Chondrocyte (in vitro differentiated cells): ENCODE data around the gene SCN8A. TPM values are rescaled to one million over a fixed set of nuclear protein-coding genes. Genes with fewer than 3 reads are reported as not detected.
"Not testable (repeated sequence)": the region's sequence is repeated elsewhere in the genome, so short reads cannot be mapped to it uniquely, and the experiment has no call there.

Experiments
- DNase-seq: peaks from one replicate; pipeline ENCODE4 v3.0.0; 2021; ENCODE audit warnings: mixed read lengths, low spot score
- H3K27ac Mint-ChIP-seq: one replicate; pipeline ENCODE4 v1.8.0; 2021; ENCODE audit warnings: mild to moderate bottlenecking, moderate library complexity, mixed read lengths; ENCODE audit not compliant: unreplicated experiment
- H3K27me3 Mint-ChIP-seq: 2 replicates; pipeline ENCODE4 v1.8.0; 2021; ENCODE audit warnings: low read depth, mixed read lengths
- H3K36me3 Mint-ChIP-seq: 2 replicates; pipeline ENCODE4 v1.8.0; 2021; ENCODE audit warnings: low read depth, mixed read lengths
- H3K4me1 Mint-ChIP-seq: 2 replicates; pipeline ENCODE4 v1.8.0; 2021; ENCODE audit warnings: low read depth, mild to moderate bottlenecking, mixed read lengths
- H3K4me3 Mint-ChIP-seq: one replicate; pipeline ENCODE4 v1.8.0; 2021; ENCODE audit warnings: mild to moderate bottlenecking, moderate library complexity, mixed read lengths; ENCODE audit not compliant: unreplicated experiment
- H3K9me3 Mint-ChIP-seq: 2 replicates; pipeline ENCODE4 v1.8.0; 2021; ENCODE audit warnings: low read depth, mixed read lengths
- CTCF ChIP-seq: fragments of 200-600 bp; sonication (generic); IDR thresholded peaks from 2 replicates; pipeline ENCODE4 v1.5.0; 2021; ENCODE audit warnings: antibody characterized with exemption, mild to moderate bottlenecking, moderate library complexity
- total RNA-seq: library from RNA; stranded (reverse); gene quantifications from 3 replicates; pipeline ENCODE4 v1.2.1, GENCODE V29; 2021

SCN8A gene
- total RNA-seq, 1 donor from 2014 or later, result 4.4 TPM

DNA sequence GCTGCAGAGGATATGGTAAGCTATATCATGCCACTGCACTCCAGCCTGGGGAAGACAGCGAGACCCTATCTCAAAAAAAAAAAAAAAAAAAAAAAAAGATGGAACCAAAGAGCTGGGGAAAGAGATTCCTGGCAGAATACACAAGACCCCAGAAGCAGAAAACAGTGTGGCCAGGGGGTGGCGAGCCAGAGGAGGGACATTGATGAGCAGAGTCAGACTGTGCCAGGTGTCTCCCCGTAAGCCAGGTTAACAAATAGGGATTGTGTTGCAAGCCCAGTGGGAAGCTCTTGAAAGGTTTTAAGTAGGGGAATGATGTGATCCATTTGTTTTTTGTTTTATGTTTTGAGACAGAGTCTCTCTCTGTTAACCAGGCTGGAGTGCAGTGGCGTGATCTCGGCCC, 201.4 kb downstream of the SCN8A start:
- Mint-ChIP-seq H3K4me1 (peaks cover 16% of the 10 kb centered on the region), H3K27me3 (no peaks in the 10 kb centered on the region), H3K27ac (no peak overlapping the region), H3K36me3 (peaks cover 9% of the 10 kb centered on the region), H3K9me3 (no peaks in the 10 kb centered on the region), H3K4me3 (no peak overlapping the region)
- TF ChIP-seq CTCF, result no peak
- DNase-seq, result no peak

DNA sequence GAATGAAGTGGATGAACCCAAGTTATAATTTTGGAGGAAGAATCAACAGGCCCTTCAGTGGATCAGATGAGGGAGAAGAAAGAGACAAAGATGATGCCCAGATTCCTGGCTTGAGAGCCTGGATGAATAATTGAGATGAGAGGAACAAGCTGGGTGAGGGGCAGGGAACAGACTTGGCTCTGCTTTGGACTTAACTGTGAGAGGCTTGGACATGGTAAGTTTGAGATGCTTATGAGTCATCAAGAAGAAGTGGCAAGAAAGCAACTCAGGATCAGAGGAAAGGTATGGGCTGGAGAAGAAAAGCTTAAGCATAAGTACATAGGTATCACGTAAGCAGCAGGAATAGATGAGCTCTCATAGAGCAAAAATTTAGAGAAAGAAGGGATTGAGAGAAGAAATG, 202.2 kb downstream of the SCN8A start:
- no peaks in the 10 kb centered on the region for H3K27me3 Mint-ChIP-seq
- TF ChIP-seq CTCF, result no peak
- no peaks in the 10 kb centered on the region for H3K9me3 Mint-ChIP-seq
- no peak overlapping the region for H3K27ac Mint-ChIP-seq
- H3K36me3 Mint-ChIP-seq, result peaks cover 9% of the 10 kb centered on the region
- H3K4me1 Mint-ChIP-seq, result peaks cover 12% of the 10 kb centered on the region
- H3K4me3 Mint-ChIP-seq, result no peak overlapping the region
- DNase-seq, result no peak

GRCh38 chr12:51797301-51797700, 206.3 kb downstream of the SCN8A start:
- no peak overlapping the region for H3K4me3 Mint-ChIP-seq
- no peak overlapping the region for H3K27ac Mint-ChIP-seq
- peaks cover 7% of the 10 kb centered on the region for H3K36me3 Mint-ChIP-seq
- H3K9me3 Mint-ChIP-seq, result no peaks in the 10 kb centered on the region
- no peaks in the 10 kb centered on the region for H3K4me1 Mint-ChIP-seq
- no peak for TF ChIP-seq CTCF
- no peaks in the 10 kb centered on the region for H3K27me3 Mint-ChIP-seq
- DNase-seq, result no peak

DNA sequence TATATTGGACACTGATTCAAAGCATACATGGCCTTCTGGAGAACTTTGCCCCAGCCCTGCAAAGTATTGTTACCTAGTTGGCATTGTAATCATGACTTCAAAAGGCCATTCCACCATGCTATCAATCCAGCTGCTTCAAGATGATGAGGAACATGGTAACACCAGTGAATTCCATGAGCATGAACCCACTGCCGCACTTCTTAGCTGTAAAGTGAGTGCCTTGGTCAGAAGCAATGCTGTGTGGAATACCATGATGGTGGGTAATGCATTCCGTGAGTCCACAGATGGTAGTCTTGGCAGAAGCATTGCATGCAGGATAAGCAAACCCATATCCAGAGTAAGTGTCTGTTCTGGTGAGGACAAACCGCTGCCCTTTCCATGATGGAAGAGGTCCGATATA, 207.0 kb downstream of the SCN8A start:
- H3K9me3 Mint-ChIP-seq, DNase-seq, H3K27ac Mint-ChIP-seq, H3K4me3 Mint-ChIP-seq, H3K36me3 Mint-ChIP-seq, H3K27me3 Mint-ChIP-seq, H3K4me1 Mint-ChIP-seq: not testable (repeated sequence)

- H3K36me3 Mint-ChIP-seq, result peaks cover 3% of the 10 kb centered on the region
Measured at GRCh38 chr12:51798501-51798900, 207.5 kb downstream of the SCN8A start.

More at GRCh38 chr12:51798501-51798900, 207.5 kb downstream of the SCN8A start:
- H3K4me3 Mint-ChIP-seq, result no peak overlapping the region
- no peaks in the 10 kb centered on the region for H3K27me3 Mint-ChIP-seq
- no peaks in the 10 kb centered on the region for H3K4me1 Mint-ChIP-seq
- no peak overlapping the region for H3K27ac Mint-ChIP-seq
- no peak for DNase-seq
- H3K9me3 Mint-ChIP-seq, result no peaks in the 10 kb centered on the region
- TF ChIP-seq CTCF, result no peak
